Middle frontal gyrus (tissue), 1 donor: Measurements from ENCODE around the gene DYRK1A.
"Not testable (repeated sequence)": the region's sequence is repeated elsewhere in the genome, so short reads cannot be mapped to it uniquely, and the experiment has no call there.

Source experiments
- DNase-seq: peaks from one replicate; pipeline ENCODE4 v3.0.0-alpha.2; 2015; ENCODE audit warnings: low spot score; ENCODE audit errors: extremely low spot score

DYRK1A gene

GRCh38 chr21:37527716-37528115 is 161.1 kb downstream of the DYRK1A start:
- DNase-seq = no peak

- DNase-seq = no peak
Measured at GRCh38 chr21:37528150-37528937, 161.8 kb downstream of the DYRK1A start.

- no peak for DNase-seq
Measured at GRCh38 chr21:37529649-37530048, 163.1 kb downstream of the DYRK1A start.

DNA sequence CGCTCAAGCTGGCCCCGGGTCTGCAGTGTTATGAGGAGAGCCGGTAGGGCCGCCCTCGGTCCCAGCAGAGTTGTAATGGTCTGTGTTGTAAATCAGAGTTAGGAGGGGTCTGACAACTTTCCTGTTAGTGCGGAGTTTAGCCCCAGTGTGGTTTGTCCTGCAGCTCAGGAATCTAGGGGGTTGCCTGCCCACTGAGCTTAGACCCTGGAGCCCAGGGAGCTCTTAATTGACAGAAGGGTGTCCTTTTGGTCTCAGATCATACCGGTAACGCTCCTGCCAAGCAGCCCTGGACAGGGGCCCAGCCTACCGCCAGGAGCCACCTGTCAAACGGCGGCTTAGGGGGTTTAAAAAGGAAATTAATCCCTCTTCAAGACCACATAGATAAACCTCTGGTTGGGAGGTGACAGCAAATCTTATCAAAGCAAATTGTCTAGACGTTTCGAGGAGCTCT is 164.4 kb downstream of the DYRK1A start:
- DNase-seq = no peak

GRCh38 chr21:37531431-37531932 is 164.9 kb downstream of the DYRK1A start:
- DNase-seq = no peak

DNA sequence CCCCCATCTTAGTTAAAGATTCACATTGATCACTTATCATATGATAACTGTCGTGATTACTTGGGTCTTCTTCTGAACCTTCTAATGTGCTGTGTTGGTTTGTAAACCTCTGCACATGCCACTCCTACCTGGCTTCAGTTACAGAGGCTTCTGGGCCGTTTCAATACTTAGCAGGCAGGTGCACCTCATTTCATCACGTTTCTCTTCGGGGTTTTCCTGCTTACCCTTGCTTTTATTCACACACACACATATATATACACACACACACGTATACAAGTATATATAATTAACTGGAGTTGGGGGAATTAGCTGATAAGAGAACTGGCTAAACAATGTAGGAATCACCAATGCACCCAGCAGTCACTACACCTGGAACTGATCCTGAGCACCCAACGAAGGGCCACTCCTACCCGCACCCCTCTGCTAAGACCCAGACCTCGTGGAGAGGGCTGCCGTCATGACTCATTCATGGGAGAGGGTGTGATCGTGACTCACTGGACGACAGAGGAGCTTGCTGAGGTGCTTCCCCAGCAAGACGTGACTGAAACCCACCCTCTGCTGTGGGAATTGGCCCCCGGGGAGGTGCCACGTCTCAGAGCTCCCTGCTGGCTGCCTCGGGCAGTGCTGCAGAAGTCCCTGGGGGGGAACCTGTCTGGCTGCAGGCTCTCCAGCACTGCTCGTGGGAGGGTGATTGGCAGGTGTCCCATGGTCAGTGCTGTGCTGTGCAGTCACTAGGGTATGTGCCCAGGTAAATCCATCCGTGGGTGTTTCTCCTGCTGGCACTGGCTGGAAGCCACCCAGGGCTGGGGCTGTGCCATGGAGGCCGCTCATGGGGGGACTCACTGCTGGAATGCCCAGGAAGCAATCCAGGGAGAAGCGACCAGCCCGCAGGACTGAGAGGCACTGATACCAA is 166.6 kb downstream of the DYRK1A start:
- DNase-seq = no peak

GRCh38 chr21:37534431-37534830 is 167.9 kb downstream of the DYRK1A start:
- no peak for DNase-seq

- DNase-seq = no peak
Measured at GRCh38 chr21:37535130-37535529, 168.6 kb downstream of the DYRK1A start.

GRCh38 chr21:37535672-37536071 is 169.1 kb downstream of the DYRK1A start:
- no peak for DNase-seq

DNA sequence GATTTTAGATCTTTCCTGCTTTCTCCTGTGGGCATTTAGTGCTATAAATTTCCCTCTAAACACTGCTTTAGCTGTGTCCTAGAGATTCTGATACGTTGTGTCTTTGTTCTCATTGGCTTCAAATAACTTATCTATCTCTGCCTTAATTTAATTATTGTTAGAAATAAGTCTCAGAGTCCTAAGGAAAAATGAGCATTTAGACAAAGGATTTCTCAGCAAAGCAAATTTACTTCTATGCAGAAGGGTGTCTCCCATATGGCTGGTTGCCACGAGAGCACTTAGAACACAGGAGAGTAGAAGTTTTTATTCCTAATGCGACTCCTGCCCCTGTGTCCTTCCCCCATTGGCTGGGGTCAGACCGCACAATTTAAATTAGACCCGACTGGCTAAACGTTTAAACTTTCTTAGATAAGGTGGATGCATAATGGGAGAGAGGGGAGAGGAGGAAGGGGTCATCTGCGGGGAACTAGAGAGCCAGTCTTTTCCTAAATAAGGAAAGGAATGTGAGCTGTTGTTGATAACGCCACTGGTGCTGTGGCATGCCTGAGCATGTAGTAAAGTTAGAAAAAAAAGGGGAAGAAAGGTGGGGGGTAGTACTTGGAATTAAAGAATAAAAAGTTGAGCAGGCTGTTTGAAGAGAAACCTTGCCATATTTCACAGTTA is 170.2 kb downstream of the DYRK1A start:
- DNase-seq = no peak

DNA sequence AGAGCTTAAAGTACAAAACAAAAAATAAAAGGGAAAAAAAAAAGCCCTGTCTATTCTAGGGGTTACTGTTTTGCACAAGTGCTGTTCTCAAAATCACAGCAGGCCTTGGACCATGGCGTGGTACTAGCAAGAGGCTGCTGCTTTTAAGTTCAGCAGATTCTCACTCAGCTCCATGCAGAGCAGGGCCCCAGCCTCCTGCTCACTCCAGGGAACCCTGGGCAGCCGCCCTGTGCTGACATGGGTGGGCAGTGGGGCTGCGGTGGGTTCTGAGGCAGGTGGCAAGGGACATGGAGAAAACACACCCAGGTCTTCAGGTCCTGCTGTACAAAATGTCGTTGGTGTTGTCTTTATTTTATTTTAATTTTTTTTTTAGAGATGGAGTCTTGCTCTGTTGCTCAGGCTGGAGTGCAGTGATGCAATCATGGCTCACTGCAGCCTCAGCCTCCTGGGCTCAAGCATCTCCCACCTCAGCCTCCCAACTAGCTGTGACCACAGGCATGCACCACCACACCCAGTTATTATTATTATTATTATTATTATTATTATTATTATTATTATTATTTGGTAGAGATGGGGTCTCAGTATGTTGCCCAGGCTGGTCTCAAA is 170.9 kb downstream of the DYRK1A start:
- no peak for DNase-seq

GRCh38 chr21:37538971-37539590 is 172.5 kb downstream of the DYRK1A start:
- no peak for DNase-seq

DNA sequence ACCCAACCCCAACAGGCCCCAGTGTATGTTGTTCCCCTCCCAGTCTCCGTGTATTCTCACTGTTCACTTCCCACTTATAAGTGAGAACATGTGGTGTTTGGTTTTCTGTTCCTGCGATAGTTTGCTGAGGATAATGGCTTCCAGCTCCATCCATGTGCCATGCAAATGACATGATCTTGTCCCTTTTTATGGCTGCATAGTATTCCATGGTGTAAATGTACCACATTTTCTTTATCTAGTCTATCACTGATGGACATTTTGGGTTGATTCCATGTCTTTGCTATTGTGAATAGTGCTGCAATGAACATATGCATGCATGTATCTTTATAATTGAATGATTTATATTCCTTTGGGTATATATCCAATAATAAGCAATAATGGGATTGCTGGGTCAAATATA is 174.6 kb downstream of the DYRK1A start:
- not testable (repeated sequence) for DNase-seq

- no peak for DNase-seq
Measured at GRCh38 chr21:37542512-37542911, 175.9 kb downstream of the DYRK1A start.

DNA sequence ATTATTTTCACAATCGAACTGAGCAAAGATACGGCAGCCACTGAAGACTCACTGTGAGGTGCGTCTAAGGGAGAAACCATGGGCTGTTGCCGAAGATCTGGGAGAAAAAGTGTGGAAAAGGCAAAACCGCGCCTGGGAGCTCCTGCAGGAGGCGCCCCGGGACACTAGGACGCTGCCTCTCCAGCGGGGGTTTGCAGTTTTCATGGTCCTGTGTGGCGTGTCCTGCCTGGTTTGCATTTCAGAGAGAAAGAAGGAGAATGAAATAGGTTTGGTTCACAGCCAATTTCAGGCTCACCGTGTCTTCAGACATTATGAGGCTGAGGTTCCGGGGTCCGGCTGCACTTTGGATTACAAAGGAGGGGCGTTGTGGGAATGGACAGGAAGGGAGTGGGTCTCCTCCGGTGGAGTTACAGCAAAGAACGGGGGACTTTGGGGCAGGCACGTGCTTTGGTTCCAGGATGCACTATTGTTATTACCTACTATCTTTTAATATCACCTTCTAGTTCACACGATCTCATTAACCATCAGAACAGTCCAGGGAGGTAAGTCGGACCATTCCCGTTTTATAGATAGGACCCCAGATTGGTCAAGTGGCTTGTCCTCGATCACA is 179.8 kb downstream of the DYRK1A start:
- DNase-seq = no peak

GRCh38 chr21:37546949-37547614 is 180.5 kb downstream of the DYRK1A start:
- no peak for DNase-seq

DNA sequence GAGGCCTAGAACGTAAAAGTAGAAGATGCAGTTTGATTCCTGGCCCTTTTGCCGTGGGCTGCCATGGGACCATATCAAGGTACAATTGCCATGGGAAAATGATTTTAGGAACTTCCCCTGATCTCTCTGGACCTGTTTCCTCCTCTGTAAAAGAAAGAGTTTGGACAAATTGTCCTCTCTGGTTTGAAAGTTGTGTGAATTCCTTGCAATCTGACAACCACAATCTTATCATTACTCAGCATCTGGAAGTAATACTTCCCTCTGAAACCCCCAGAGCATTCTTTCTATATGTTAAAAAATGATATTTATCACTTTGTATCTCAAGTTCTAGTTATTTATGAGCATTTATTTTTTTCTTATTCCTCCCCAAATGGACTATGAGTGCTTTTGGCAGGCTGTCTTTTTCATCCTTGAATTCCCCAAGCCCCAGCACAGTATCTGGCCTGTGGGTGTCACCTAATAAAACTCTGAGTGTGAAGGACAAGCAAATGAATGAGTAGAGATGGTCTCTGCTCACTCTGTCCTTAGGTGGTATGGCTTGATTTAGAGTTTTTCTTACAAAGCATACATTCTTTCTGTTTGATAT is 181.1 kb downstream of the DYRK1A start:
- no peak for DNase-seq

- no peak for DNase-seq
Measured at GRCh38 chr21:37548521-37548981, 182.0 kb downstream of the DYRK1A start.

DNA sequence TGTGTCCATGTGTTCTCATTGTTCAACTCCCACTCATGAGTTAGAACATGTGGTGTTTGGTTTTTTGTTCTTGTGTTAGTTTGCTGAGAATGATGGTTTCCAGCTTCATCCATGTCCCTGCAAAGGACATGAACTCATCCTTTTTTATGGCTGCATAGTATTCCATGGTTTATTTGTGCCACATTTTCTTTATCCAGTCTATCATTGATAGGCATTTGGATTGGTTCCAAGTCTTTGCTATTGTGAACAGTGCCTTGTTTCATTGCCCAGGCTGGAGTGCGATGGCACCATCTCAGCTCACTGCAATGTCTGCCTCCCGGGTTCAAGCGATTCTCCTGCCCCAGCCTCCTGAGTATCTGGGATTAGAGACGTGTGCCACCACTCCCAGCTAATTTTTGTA is 183.2 kb downstream of the DYRK1A start:
- DNase-seq = not testable (repeated sequence)
